CD14-positive monocyte (primary cell): ENCODE measurements around the gene ALKBH8. TPM values are rescaled to one million over a fixed set of nuclear protein-coding genes. Genes with fewer than 3 reads are reported as not detected.

Experiments used
- DNase-seq, 3 donors: peaks; one replicate each; pipeline ENCODE4 v3.0.0-alpha.2; 2011 to 2022
- H2AFZ ChIP-seq: 2 replicates; pipeline ENCODE4 v1.6.0; 2012; ENCODE audit warnings: mild to moderate bottlenecking, low read depth, low read length, inconsistent platforms; ENCODE audit not compliant: insufficient read depth, poor library complexity, severe bottlenecking
- H3K27ac ChIP-seq, 2 donors: 1 replicate in 1 of 2; 2 replicates in 1 of 2; pipeline ENCODE4 v1.5.1; 2012 to 2013; ENCODE audit warnings: low read length in 2 of 2, control low read depth in 1 of 2, inconsistent platforms in 1 of 2, low read depth in 1 of 2, mild to moderate bottlenecking in 1 of 2
- H3K27me3 ChIP-seq, 2 donors: one replicate each; pipeline versions ENCODE4 v1.6.0 to v1.6.1; 2011 to 2013; ENCODE audit warnings: low read length in 2 of 2; ENCODE audit not compliant: control insufficient read depth in 2 of 2, insufficient read depth in 2 of 2
- H3K36me3 ChIP-seq, 2 donors: replicated peaks in 1 of 2; 1 replicate in 1 of 2; 2 replicates in 1 of 2; pipeline versions ENCODE4 v1.5.1 to v1.6.1; 2012 to 2013; ENCODE audit warnings: low read length in 2 of 2, control low read depth in 1 of 2, inconsistent platforms in 1 of 2, mild to moderate bottlenecking in 1 of 2; ENCODE audit not compliant: insufficient read depth in 2 of 2, control insufficient read depth in 1 of 2
- H3K4me1 ChIP-seq, 2 donors: 1 replicate in 1 of 2; 2 replicates in 1 of 2; pipeline versions ENCODE4 v1.5.1 to v1.6.1; 2012 to 2013; ENCODE audit warnings: low read length in 2 of 2, control low read depth in 1 of 2, inconsistent platforms in 1 of 2, mild to moderate bottlenecking in 1 of 2, moderate library complexity in 1 of 2; ENCODE audit not compliant: insufficient read depth in 2 of 2, control insufficient read depth in 1 of 2
- H3K4me2 ChIP-seq: replicated peaks from 2 replicates; pipeline ENCODE3; 2012; ENCODE audit warnings: low read length, moderate library complexity, mild to moderate bottlenecking; ENCODE audit not compliant: poor library complexity, severe bottlenecking; ENCODE audit errors: extremely low read depth
- H3K4me3 ChIP-seq, 3 experiments: fragments of 200-600 bp in 1 of 3; sonication (generic) in 1 of 3; replicated peaks in 1 of 3; 1 replicate in 2 of 3; 2 replicates in 1 of 3; pipeline ENCODE4 v1.5.1; 2011 to 2013; ENCODE audit warnings: low read length in 3 of 3, mild to moderate bottlenecking in 3 of 3, control low read depth in 2 of 3, low read depth in 2 of 3, inconsistent platforms in 1 of 3, moderate library complexity in 1 of 3
- H3K79me2 ChIP-seq: 2 replicates; pipeline ENCODE4 v1.6.0; 2012; ENCODE audit warnings: mild to moderate bottlenecking, control low read depth, inconsistent platforms, low read length, moderate library complexity; ENCODE audit not compliant: insufficient read depth
- H3K9ac ChIP-seq: 2 replicates; pipeline ENCODE4 v1.6.0; 2017; ENCODE audit warnings: low read length, mild to moderate bottlenecking; ENCODE audit not compliant: insufficient read depth, poor library complexity, severe bottlenecking
- H3K9me3 ChIP-seq, 2 donors: replicated peaks in 1 of 2; 1 replicate in 1 of 2; 2 replicates in 1 of 2; pipeline versions ENCODE4 v1.5.1 to v1.6.1; 2012 to 2013; ENCODE audit warnings: low read length in 2 of 2, control low read depth in 1 of 2; ENCODE audit not compliant: control insufficient read depth in 1 of 2, insufficient read depth in 1 of 2
- H4K20me1 ChIP-seq: 2 replicates; pipeline ENCODE4 v1.6.0; 2012; ENCODE audit warnings: mild to moderate bottlenecking, low read length, control low read depth, moderate library complexity; ENCODE audit not compliant: insufficient read depth
- H3K27ac Mint-ChIP-seq, 7 donors: one replicate each; pipeline ENCODE4 v1.8.0; 2020; ENCODE audit warnings: mild to moderate bottlenecking in 7 of 7, mixed read lengths in 7 of 7, moderate library complexity in 6 of 7, inconsistent platforms in 2 of 7
- H3K27me3 Mint-ChIP-seq, 3 donors: one replicate each; pipeline ENCODE4 v1.8.0; 2021 to 2022; ENCODE audit warnings: low read depth in 3 of 3, mild to moderate bottlenecking in 3 of 3, mixed read lengths in 3 of 3, moderate library complexity in 3 of 3, inconsistent platforms in 1 of 3
- H3K36me3 Mint-ChIP-seq, 2 donors: one replicate each; pipeline ENCODE4 v1.8.0; 2020; ENCODE audit warnings: mixed read lengths in 2 of 2, inconsistent platforms in 1 of 2, mild to moderate bottlenecking in 1 of 2
- H3K4me1 Mint-ChIP-seq: one replicate; pipeline ENCODE4 v1.8.0; 2020; ENCODE audit warnings: mild to moderate bottlenecking, mixed read lengths
- H3K4me3 Mint-ChIP-seq, 2 donors: one replicate each; pipeline ENCODE4 v1.8.0; 2020; ENCODE audit warnings: mild to moderate bottlenecking in 2 of 2, mixed read lengths in 2 of 2, moderate library complexity in 1 of 2
- H3K9me3 Mint-ChIP-seq, 7 donors: one replicate each; pipeline ENCODE4 v1.8.0; 2020 to 2022; ENCODE audit warnings: mixed read lengths in 7 of 7, mild to moderate bottlenecking in 6 of 7, moderate library complexity in 6 of 7, inconsistent platforms in 2 of 7
- CTCF ChIP-seq: fragments of 200-600 bp; IDR thresholded peaks from one replicate; pipeline ENCODE4 v1.8.0; 2022; ENCODE audit warnings: antibody characterized with exemption, mild to moderate bottlenecking
- WGBS: methylation state at CpG from one replicate; pipeline ENCODE4 v1.1.5; 2013; ENCODE audit warnings: missing lambda C conversion rate; ENCODE audit not compliant: insufficient coverage; 5-methylcytosine and 5-hydroxymethylcytosine counted together
- intact Hi-C, 2 donors: fragments of 100-400 bp; cut with micrococcal nuclease; formaldehyde crosslinking; loops; one replicate each; pipeline versions ENCODE4 v1.15.0 to v1.15.1; 2023
- polyA plus RNA-seq, 3 donors: library from polyadenylated mRNA; depleted of rRNA in 1 of 3; unstranded in 2 of 3; stranded (reverse) in 1 of 3; fragments of 300-500 nt in 2 of 3; fragments of >200 nt in 1 of 3; fragmentation: Illumina TruSeq in 2 of 3; gene quantifications; 1 replicate in 2 of 3; 2 replicates in 1 of 3; pipeline ENCODE4 v1.2.3, GENCODE V29; 2012 to 2021

ALKBH8 gene
- polyA plus RNA-seq, 3 donors = 0.83 to 2.6 (median 1.8) TPM

- H4K20me1 ChIP-seq = no peaks in the 10 kb centered on the region
- H3K4me3 ChIP-seq = no peak overlapping the region
- H3K9ac ChIP-seq = no peak overlapping the region
- peaks cover 0 to 3% (median 0%) of the 10 kb centered on the region in 3 donors for H3K27me3 Mint-ChIP-seq
- peaks cover 2 to 34% of the 10 kb centered on the region in 2 donors for H3K36me3 ChIP-seq
- no peak overlapping the region for H2AFZ ChIP-seq
- no peak for TF ChIP-seq CTCF
- H3K4me1 ChIP-seq = no peaks in the 10 kb centered on the region
- no peaks in the 10 kb centered on the region for H3K9me3 ChIP-seq
- H3K27me3 ChIP-seq = no peaks in the 10 kb centered on the region
- H3K9me3 Mint-ChIP-seq = no peaks in the 10 kb centered on the region
- H3K4me3 Mint-ChIP-seq = no peak overlapping the region
- H3K4me1 Mint-ChIP-seq = no peaks in the 10 kb centered on the region
- intact Hi-C loops = loop anchor here in 1 of 2 donors (5.0 to 10.0 kb wide), 2 partner anchors 147 to 350 kb away; no protein-coding TSS in a partner anchor
- no peaks in the 10 kb centered on the region for H3K79me2 ChIP-seq
- DNase-seq = no peak
- WGBS = no CpG with 5 or more reads among the region's 1 CpG
- no peak overlapping the region for H3K27ac Mint-ChIP-seq
- H3K4me2 ChIP-seq = no peak overlapping the region
- peaks cover 33 to 44% of the 10 kb centered on the region in 2 donors for H3K36me3 Mint-ChIP-seq
- no peak overlapping the region for H3K27ac ChIP-seq
Observed at GRCh38 chr11:107545101-107545514, 20.4 kb downstream of the ALKBH8 start.

- Histone ChIP-seq H3K79me2 (no peaks in the 10 kb centered on the region), H4K20me1 (no peaks in the 10 kb centered on the region), H3K27me3 (no peaks in the 10 kb centered on the region), H2AFZ (no peak overlapping the region), H3K9me3 (no peaks in the 10 kb centered on the region), H3K36me3 (peaks cover 0 to 34% of the 10 kb centered on the region in 2 donors), H3K4me1 (no peaks in the 10 kb centered on the region), H3K4me3 (no peak overlapping the region), H3K9ac (no peak overlapping the region), H3K27ac (no peak overlapping the region), H3K4me2 (no peak overlapping the region)
- WGBS = no CpG with 5 or more reads among the region's 3 CpGs
- Mint-ChIP-seq H3K9me3 (peaks cover 0 to 3% (median 0%) of the 10 kb centered on the region in 7 donors), H3K27me3 (no peaks in the 10 kb centered on the region), H3K27ac (no peak overlapping the region), H3K36me3 (peaks cover 41 to 42% of the 10 kb centered on the region in 2 donors), H3K4me3 (no peak overlapping the region), H3K4me1 (no peaks in the 10 kb centered on the region)
- no peak for DNase-seq
- no peak for TF ChIP-seq CTCF
- intact Hi-C loops = no loop called here
Observed at GRCh38 chr11:107538821-107539220, 26.7 kb downstream of the ALKBH8 start.
